PFSK-1 (cell line): ENCODE measurements around the gene CDH3.

Experiments
- POLR2AphosphoS5 ChIP-seq: IDR thresholded peaks from 2 replicates; pipeline ENCODE4 v1.6.1; 2012; ENCODE audit warnings: low read depth, mild to moderate bottlenecking, control low read depth, low read length, moderate library complexity
- TAF1 ChIP-seq: IDR thresholded peaks from 2 replicates; pipeline ENCODE4 v1.6.1; 2012; ENCODE audit warnings: low read length, control low read depth, borderline replicate concordance; ENCODE audit not compliant: insufficient read depth

- TF ChIP-seq TAF1 (no peak), POLR2AphosphoS5 (no peak)
Measured at GRCh38 chr16:68744744-68745280, 99.7 kb downstream of the CDH3 start.
